HEK293T (cell line): ENCODE measurements around the gene TMEM151B.
A peak's percentile ranks its signal among the peaks of the same experiment; 100 is the strongest.

Experiments used
- CTCF ChIA-PET: fragments of 350-600 bp; formaldehyde crosslinking; extraction: SDS; loops from one replicate; lab custom pipeline; 2021; ENCODE audit warnings: antibody characterized with exemption, inconsistent platforms; lab: Yijun Ruan, JAX
- POLR2A ChIA-PET: fragments of 350-600 bp; formaldehyde crosslinking; extraction: SDS; loops from one replicate; lab custom pipeline; 2020; ENCODE audit warnings: antibody characterized with exemption, inconsistent platforms; lab: Yijun Ruan, JAX
- DNase-seq: peaks from one replicate; pipeline ENCODE4 v3.0.0; 2012; ENCODE audit warnings: mixed read lengths; ENCODE audit errors: extremely low spot score
- ARNT ChIP-seq: fragments of 450-650 bp; IDR thresholded peaks from 2 replicates; pipeline ENCODE4 v1.6.1; 2017; ENCODE audit warnings: mild to moderate bottlenecking
- BHLHE40 ChIP-seq: fragments of 450-650 bp; IDR thresholded peaks from 2 replicates; pipeline ENCODE4 v1.6.1; 2016; ENCODE audit warnings: mild to moderate bottlenecking, moderate library complexity, borderline replicate concordance
- CTBP1 ChIP-seq: fragments of 450-650 bp; IDR thresholded peaks from 2 replicates; pipeline ENCODE4 v1.6.1; 2016; ENCODE audit warnings: borderline replicate concordance
- ELF4 ChIP-seq: fragments of 450-650 bp; IDR thresholded peaks from 2 replicates; pipeline ENCODE4 v1.6.1; 2017; ENCODE audit warnings: antibody characterized with exemption
- FOXA1 ChIP-seq: fragments of 450-650 bp; IDR thresholded peaks from 2 replicates; pipeline ENCODE4 v1.6.1; 2016; ENCODE audit warnings: mild to moderate bottlenecking
- FOXK2 ChIP-seq: fragments of 450-650 bp; IDR thresholded peaks from 2 replicates; pipeline ENCODE4 v1.6.1; 2016; ENCODE audit warnings: mild to moderate bottlenecking
- FOXM1 ChIP-seq: fragments of 450-650 bp; IDR thresholded peaks from 2 replicates; pipeline ENCODE4 v1.6.1; 2017; ENCODE audit warnings: mild to moderate bottlenecking, borderline replicate concordance
- HDGF ChIP-seq: fragments of 450-650 bp; IDR thresholded peaks from 2 replicates; pipeline ENCODE4 v1.6.1; 2017; ENCODE audit warnings: antibody characterized with exemption, borderline replicate concordance
- L3MBTL2 ChIP-seq: fragments of 450-650 bp; conservative IDR thresholded peaks from 2 replicates; pipeline ENCODE4 v1.6.1; 2016; ENCODE audit warnings: mild to moderate bottlenecking
- LEF1 ChIP-seq: fragments of 450-650 bp; IDR thresholded peaks from 2 replicates; pipeline ENCODE4 v1.6.1; 2017; ENCODE audit warnings: mild to moderate bottlenecking, borderline replicate concordance
- NFRKB ChIP-seq: fragments of 450-650 bp; IDR thresholded peaks from 2 replicates; pipeline ENCODE4 v1.6.1; 2016; ENCODE audit warnings: mild to moderate bottlenecking, moderate library complexity
- PKNOX1 ChIP-seq: fragments of 450-650 bp; IDR thresholded peaks from 2 replicates; pipeline ENCODE4 v1.6.1; 2016
- SP1 ChIP-seq: fragments of 450-650 bp; IDR thresholded peaks from 2 replicates; pipeline ENCODE4 v1.6.1; 2017
- SUZ12 ChIP-seq: fragments of 450-650 bp; IDR thresholded peaks from 2 replicates; pipeline ENCODE4 v1.6.1; 2016; ENCODE audit warnings: mild to moderate bottlenecking
- TARDBP ChIP-seq: fragments of 450-650 bp; IDR thresholded peaks from 2 replicates; pipeline ENCODE4 v1.6.1; 2016
- ZNF384 ChIP-seq: fragments of 450-650 bp; IDR thresholded peaks from 2 replicates; pipeline ENCODE4 v1.6.1; 2016

Gene TMEM151B

GRCh38 chr6:44264154-44265006, 5.9 kb upstream of the TMEM151B start:
- ChIA-PET CTCF (interaction anchor here (1.0 kb wide), 1 partner anchor 13 kb away, joined by 3 read pairs; no protein-coding TSS in a partner anchor), POLR2A (interaction anchor here (1.2 to 3.0 kb wide), 3 partner anchors 18 to 123 kb away, joined by 3 to 22 read pairs (median 3); partner anchors contain the start of genes CDC5L and HSP90AB1)
- TF ChIP-seq HDGF (no peak), LEF1 (no peak), SUZ12 (no peak), L3MBTL2 (no peak), TARDBP (no peak), FOXM1 (no peak), BHLHE40 (no peak), FOXA1 (no peak), ELF4 (no peak), ARNT (no peak), ZNF384 (no peak), NFRKB (no peak), CTBP1 (no peak), FOXK2 (no peak), PKNOX1 (no peak), SP1 (no peak)
- DNase-seq: no peak

- ChIA-PET POLR2A (interaction anchor here (1.2 to 3.0 kb wide), 3 partner anchors 18 to 122 kb away, joined by 3 to 22 read pairs (median 3); partner anchors contain the start of genes CDC5L and HSP90AB1), CTCF (no interaction called here)
- peak; percentile 93 for DNase-seq
- no peak for TF ChIP-seq NFRKB
- peak; percentile 27; the same call in 1 of the 2 replicates for TF ChIP-seq L3MBTL2
- no peak for TF ChIP-seq BHLHE40
These were observed 5.1 kb upstream of the TMEM151B start, which contains the start of gene NFKBIE for GRCh38 chr6:44265007-44265721. Gene NFKBIE, minus strand, starts transcription at chr6:44265551. Its CDS starts 205 bp downstream, at chr6:44265346.

- POLR2A ChIA-PET: interaction anchor here (3.0 kb wide), 1 partner anchor 19 kb away, joined by 22 read pairs; the partner anchor contains the start of gene HSP90AB1
- no peak for DNase-seq
- TF ChIP-seq SP1 (no peak), ZNF384 (no peak), ELF4 (no peak), LEF1 (no peak), FOXA1 (no peak), FOXM1 (no peak), HDGF (no peak), L3MBTL2 (no peak), NFRKB (no peak), SUZ12 (no peak), TARDBP (no peak), ARNT (no peak), CTBP1 (no peak), PKNOX1 (no peak)
- CTCF ChIA-PET: interaction anchor here (3.0 to 3.4 kb wide), 2 partner anchors 10 to 72 kb away, joined by 28 to 46 read pairs; partner anchors contain the start of gene SLC35B2
These were observed 4.5 kb upstream of the TMEM151B start for GRCh38 chr6:44265722-44266233.

- DNase-seq: no peak
- CTCF ChIA-PET: interaction anchor here (0.6 to 3.4 kb wide), 6 partner anchors 11 to 94 kb away, joined by 3 to 46 read pairs (median 14); partner anchors contain the start of gene SLC35B2
- no peak for TF ChIP-seq SUZ12
- no peak for TF ChIP-seq LEF1
- no peak for TF ChIP-seq HDGF
- TF ChIP-seq SP1: no peak
- no peak for TF ChIP-seq TARDBP
- no peak for TF ChIP-seq L3MBTL2
- TF ChIP-seq NFRKB: no peak
- no peak for TF ChIP-seq CTBP1
- no peak for TF ChIP-seq ARNT
- TF ChIP-seq PKNOX1: no peak
- no peak for TF ChIP-seq ELF4
- TF ChIP-seq FOXA1: no peak
- TF ChIP-seq FOXK2: no peak
- TF ChIP-seq ZNF384: no peak
- no peak for TF ChIP-seq BHLHE40
- no peak for TF ChIP-seq FOXM1
- POLR2A ChIA-PET: interaction anchor here (3.0 kb wide), 1 partner anchor 20 kb away, joined by 22 read pairs; the partner anchor contains the start of gene HSP90AB1
These were observed 3.9 kb upstream of the TMEM151B start for GRCh38 chr6:44266347-44266746.

- POLR2A ChIA-PET: interaction anchor here (2.4 kb wide), 1 partner anchor 45 kb away, joined by 14 read pairs; the partner anchor contains the start of gene AARS2
- TF ChIP-seq L3MBTL2 (no peak), FOXK2 (no peak), ARNT (no peak), SP1 (no peak), HDGF (no peak), ELF4 (no peak), PKNOX1 (no peak), LEF1 (no peak), CTBP1 (no peak), FOXM1 (no peak), TARDBP (no peak), ZNF384 (no peak)
- CTCF ChIA-PET: interaction anchor here (0.7 to 3.4 kb wide), 6 partner anchors 12 to 95 kb away, joined by 4 to 46 read pairs (median 14); partner anchors contain the start of gene SLC35B2
- DNase-seq: no peak
These were observed 3.0 kb upstream of the TMEM151B start for GRCh38 chr6:44267252-44267651.
